DOHH2 (cell line): Measurements from ENCODE around the gene WHRN.

ENCODE experiments used
- H3F3A ChIP-seq: fragments of 200-600 bp; sonication (generic), shearing (Covaris generic); 2 replicates; pipeline ENCODE4 v1.6.0; 2016; ENCODE audit warnings: antibody characterized with exemption, mild to moderate bottlenecking; ENCODE audit not compliant: control insufficient read depth, insufficient read depth
- H3K27ac ChIP-seq: fragments of 200-600 bp; sonication (generic); 2 replicates; pipeline ENCODE4 v1.5.1; 2014; ENCODE audit warnings: low read depth, mild to moderate bottlenecking, low read length, moderate library complexity
- H3K27me3 ChIP-seq: fragments of 200-600 bp; sonication (generic); 2 replicates; pipeline ENCODE4 v1.6.1; 2014; ENCODE audit warnings: mild to moderate bottlenecking, low read length, mixed read lengths; ENCODE audit not compliant: control insufficient read depth
- H3K36me3 ChIP-seq: fragments of 200-600 bp; sonication (generic); 2 replicates; pipeline ENCODE4 v1.6.1; 2014; ENCODE audit warnings: mild to moderate bottlenecking, low read length, moderate library complexity, mixed read lengths; ENCODE audit not compliant: control insufficient read depth
- H3K4me1 ChIP-seq: fragments of 200-600 bp; sonication (generic); 2 replicates; pipeline ENCODE4 v1.6.1; 2014; ENCODE audit warnings: mild to moderate bottlenecking, low read length, mixed read lengths; ENCODE audit not compliant: control insufficient read depth
- H3K4me2 ChIP-seq: fragments of 200-600 bp; sonication (generic); 2 replicates; pipeline ENCODE4 v1.6.0; 2014; ENCODE audit warnings: mild to moderate bottlenecking, low read length, moderate library complexity
- H3K4me3 ChIP-seq: fragments of 200-600 bp; sonication (generic); 2 replicates; pipeline ENCODE4 v1.5.1; 2014; ENCODE audit warnings: mild to moderate bottlenecking, low read length, mixed read lengths
- H3K79me2 ChIP-seq: fragments of 200-600 bp; sonication (generic); 2 replicates; pipeline ENCODE4 v1.6.1; 2014; ENCODE audit warnings: mild to moderate bottlenecking, low read length, mixed read lengths; ENCODE audit not compliant: control insufficient read depth
- H3K9me2 ChIP-seq: fragments of 200-600 bp; sonication (generic); replicated peaks from 2 replicates; pipeline ENCODE4 v1.6.1; 2014; ENCODE audit warnings: mild to moderate bottlenecking, low read length, mixed read lengths; ENCODE audit not compliant: control insufficient read depth
- H3K9me3 ChIP-seq: fragments of 200-600 bp; sonication (generic); 2 replicates; pipeline ENCODE4 v1.6.1; 2014; ENCODE audit warnings: antibody characterized with exemption, low read length, mixed read lengths; ENCODE audit not compliant: control insufficient read depth, insufficient read depth
- H4K20me1 ChIP-seq: fragments of 200-600 bp; sonication (generic); 2 replicates; pipeline ENCODE4 v1.6.0; 2014; ENCODE audit warnings: low read depth, mild to moderate bottlenecking, antibody characterized with exemption, low read length, moderate library complexity; ENCODE audit not compliant: control insufficient read depth, insufficient read depth
- CTCF ChIP-seq: fragments of 200-600 bp; sonication (generic); IDR thresholded peaks from one replicate; pipeline ENCODE4 v1.5.1; 2014; ENCODE audit warnings: antibody characterized with exemption, mild to moderate bottlenecking, low read depth, low read length; ENCODE audit not compliant: poor library complexity, severe bottlenecking
- EZH2phosphoT487 ChIP-seq: fragments of 200-600 bp; sonication (generic); IDR thresholded peaks from 2 replicates; pipeline ENCODE4 v1.6.1; 2017; ENCODE audit warnings: borderline replicate concordance, mild to moderate bottlenecking, antibody characterized with exemption, low read length, moderate library complexity, mixed read lengths

The WHRN gene

DNA sequence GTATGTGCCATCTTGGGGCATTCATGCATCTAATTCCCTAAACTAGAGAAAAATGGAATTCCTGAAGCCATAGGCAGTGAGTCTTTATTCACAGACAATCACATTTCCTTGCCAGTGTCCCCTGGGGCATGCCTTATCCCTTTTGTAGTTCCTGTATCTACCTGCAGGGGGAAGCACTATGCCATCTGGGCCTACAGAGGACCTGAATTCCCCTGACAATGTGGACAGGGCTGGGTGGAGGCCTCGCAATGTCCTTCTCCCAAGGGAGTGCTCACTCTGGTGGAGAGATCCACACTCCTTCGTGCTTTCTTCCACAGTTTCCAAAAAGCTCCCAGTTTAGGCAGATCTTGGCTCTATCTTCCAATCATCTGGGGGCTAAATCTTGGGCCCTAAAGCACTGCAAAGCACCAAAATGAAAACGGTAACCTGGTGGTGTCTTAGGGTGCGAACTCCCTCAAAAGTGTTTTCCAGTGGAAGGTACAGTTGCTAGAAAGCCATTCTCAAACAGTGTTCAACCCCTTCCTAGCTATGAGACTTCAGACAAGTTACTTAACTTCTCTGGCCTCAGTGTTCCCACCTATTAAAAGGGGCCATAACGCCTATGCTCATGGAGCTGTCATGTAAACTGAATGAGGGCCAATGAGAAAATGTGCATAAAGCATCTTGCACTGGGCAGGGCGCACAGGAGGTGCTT, 17.5 kb downstream of the WHRN start:
- Histone ChIP-seq H3K9me3 (no peaks in the 10 kb centered on the region), H4K20me1 (peaks cover 3% of the 10 kb centered on the region; the same call in 1 of the 2 replicates), H3K36me3 (no peaks in the 10 kb centered on the region), H3K27me3 (peaks cover 16% of the 10 kb centered on the region), H3K4me1 (no peaks in the 10 kb centered on the region; the same call in 1 of the 2 replicates), H3K4me2 (no peak overlapping the region), H3K79me2 (no peaks in the 10 kb centered on the region), H3F3A (no peaks in the 10 kb centered on the region), H3K4me3 (no peak overlapping the region), H3K9me2 (no peaks in the 10 kb centered on the region), H3K27ac (no peak overlapping the region)
- TF ChIP-seq EZH2phosphoT487 (no peak), CTCF (peak; percentile 90)

- no peaks in the 10 kb centered on the region for H3K9me2 ChIP-seq
- no peaks in the 10 kb centered on the region for H3K9me3 ChIP-seq
- TF ChIP-seq CTCF (no peak), EZH2phosphoT487 (no peak)
- H4K20me1 ChIP-seq = peaks cover 3% of the 10 kb centered on the region; the same call in 1 of the 2 replicates
- no peaks in the 10 kb centered on the region for H3K79me2 ChIP-seq
- H3K4me1 ChIP-seq = no peaks in the 10 kb centered on the region; the same call in 1 of the 2 replicates
- H3K27ac ChIP-seq = no peak overlapping the region
- no peaks in the 10 kb centered on the region for H3K36me3 ChIP-seq
- peaks cover 20% of the 10 kb centered on the region for H3K27me3 ChIP-seq
- no peak overlapping the region for H3K4me3 ChIP-seq
- H3K4me2 ChIP-seq = no peak overlapping the region
- no peaks in the 10 kb centered on the region for H3F3A ChIP-seq
Observed at GRCh38 chr9:114486205-114486963, 18.9 kb downstream of the WHRN start.

- H3F3A ChIP-seq = no peaks in the 10 kb centered on the region
- no peak overlapping the region for H3K4me2 ChIP-seq
- H3K79me2 ChIP-seq = no peaks in the 10 kb centered on the region
- H3K27me3 ChIP-seq = peaks cover 20% of the 10 kb centered on the region
- no peaks in the 10 kb centered on the region for H3K9me3 ChIP-seq
- no peaks in the 10 kb centered on the region for H3K36me3 ChIP-seq
- H3K4me1 ChIP-seq = no peaks in the 10 kb centered on the region; the same call in 1 of the 2 replicates
- no peak for TF ChIP-seq CTCF
- no peak overlapping the region for H3K4me3 ChIP-seq
- peaks cover 3% of the 10 kb centered on the region; the same call in 1 of the 2 replicates for H4K20me1 ChIP-seq
- no peaks in the 10 kb centered on the region for H3K9me2 ChIP-seq
- no peak overlapping the region for H3K27ac ChIP-seq
Observed at GRCh38 chr9:114484854-114485443, 20.3 kb downstream of the WHRN start.
